GM21360 (cell line): ENCODE data around the gene KLK2.

Experiments
- ATAC-seq: cut with Tn5 transposase; IDR thresholded peaks from one replicate; pipeline ENCODE4 v1.9.1; 2021; ENCODE audit warnings: mild to moderate bottlenecking, moderate library complexity; ENCODE audit not compliant: unreplicated experiment

Gene KLK2

DNA sequence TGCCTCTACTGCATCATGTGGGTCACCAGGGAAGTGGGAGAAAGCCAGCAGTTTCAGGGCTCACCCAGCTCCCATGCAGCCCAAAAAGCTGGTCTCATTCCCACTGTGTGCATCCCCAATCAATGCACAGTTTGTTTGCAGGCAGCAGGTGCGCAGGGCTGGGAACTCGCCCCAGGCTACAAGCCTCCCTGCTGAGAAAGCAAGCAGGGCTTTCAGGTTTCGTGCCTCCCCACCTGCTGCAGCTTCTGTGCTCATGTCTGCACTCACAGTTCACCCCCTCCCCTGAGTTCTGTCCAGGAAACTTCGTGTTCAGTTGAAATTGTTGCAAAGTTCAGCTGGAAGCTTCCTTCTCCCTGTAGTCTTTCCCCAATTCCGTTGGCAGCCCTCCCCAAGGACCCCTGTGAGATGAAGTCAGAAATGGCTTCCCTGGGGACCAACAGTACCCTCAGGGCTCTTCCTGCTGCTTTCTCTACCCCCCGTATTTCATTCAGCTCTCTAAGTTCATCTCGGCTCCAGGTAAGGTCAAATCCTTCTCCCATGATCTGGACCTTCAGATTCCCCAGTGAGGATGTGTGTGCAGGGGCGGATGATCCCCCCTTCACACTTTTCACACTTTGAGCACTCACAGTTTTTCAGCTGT is 28.8 kb upstream of the KLK2 start:
- no peak for ATAC-seq

DNA sequence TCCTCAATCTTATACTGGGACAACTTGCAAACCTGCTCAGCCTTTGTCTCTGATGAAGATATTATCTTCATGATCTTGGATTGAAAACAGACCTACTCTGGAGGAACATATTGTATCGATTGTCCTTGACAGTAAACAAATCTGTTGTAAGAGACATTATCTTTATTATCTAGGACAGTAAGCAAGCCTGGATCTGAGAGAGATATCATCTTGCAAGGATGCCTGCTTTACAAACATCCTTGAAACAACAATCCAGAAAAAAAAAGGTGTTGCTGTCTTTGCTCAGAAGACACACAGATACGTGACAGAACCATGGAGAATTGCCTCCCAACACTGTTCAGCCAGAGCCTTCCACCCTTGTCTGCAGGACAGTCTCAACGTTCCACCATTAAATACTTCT is 22.5 kb upstream of the KLK2 start:
- no peak for ATAC-seq

DNA sequence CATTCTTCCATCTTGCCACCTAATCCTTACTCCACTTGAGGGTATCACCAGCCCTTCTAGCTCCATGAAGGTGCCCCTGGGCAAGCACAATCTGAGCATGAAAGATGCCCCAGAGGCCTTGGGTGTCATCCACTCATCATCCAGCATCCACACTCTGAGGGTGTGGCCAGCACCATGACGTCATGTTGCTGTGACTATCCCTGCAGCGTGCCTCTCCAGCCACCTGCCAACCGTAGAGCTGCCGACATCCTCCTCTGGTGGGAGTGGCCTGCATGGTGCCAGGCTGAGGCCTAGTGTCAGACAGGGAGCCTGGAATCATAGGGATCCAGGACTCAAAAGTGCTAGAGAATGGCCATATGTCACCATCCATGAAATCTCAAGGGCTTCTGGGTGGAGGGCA is 21.6 kb upstream of the KLK2 start:
- ATAC-seq = no peak

DNA sequence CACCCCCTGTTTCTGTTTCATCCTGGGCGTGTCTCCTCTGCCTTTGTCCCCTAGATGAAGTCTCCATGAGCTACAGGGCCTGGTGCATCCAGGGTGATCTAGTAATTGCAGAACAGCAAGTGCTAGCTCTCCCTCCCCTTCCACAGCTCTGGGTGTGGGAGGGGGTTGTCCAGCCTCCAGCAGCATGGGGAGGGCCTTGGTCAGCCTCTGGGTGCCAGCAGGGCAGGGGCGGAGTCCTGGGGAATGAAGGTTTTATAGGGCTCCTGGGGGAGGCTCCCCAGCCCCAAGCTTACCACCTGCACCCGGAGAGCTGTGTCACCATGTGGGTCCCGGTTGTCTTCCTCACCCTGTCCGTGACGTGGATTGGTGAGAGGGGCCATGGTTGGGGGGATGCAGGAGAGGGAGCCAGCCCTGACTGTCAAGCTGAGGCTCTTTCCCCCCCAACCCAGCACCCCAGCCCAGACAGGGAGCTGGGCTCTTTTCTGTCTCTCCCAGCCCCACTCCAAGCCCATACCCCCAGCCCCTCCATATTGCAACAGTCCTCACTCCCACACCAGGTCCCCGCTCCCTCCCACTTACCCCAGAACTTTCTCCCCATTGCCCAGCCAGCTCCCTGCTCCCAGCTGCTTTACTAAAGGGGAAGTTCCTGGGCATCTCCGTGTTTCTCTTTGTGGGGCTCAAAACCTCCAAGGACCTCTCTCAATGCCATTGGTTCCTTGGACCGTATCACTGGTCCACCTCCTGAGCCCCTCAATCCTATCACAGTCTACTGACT is 18.4 kb upstream of the KLK2 start, which contains the start of gene KLK3:
KLK3 (plus strand) TSS at position 280 of the 775 bp plus-strand sequence; CDS start at position 321, 41 bp downstream.
- ATAC-seq = no peak

DNA sequence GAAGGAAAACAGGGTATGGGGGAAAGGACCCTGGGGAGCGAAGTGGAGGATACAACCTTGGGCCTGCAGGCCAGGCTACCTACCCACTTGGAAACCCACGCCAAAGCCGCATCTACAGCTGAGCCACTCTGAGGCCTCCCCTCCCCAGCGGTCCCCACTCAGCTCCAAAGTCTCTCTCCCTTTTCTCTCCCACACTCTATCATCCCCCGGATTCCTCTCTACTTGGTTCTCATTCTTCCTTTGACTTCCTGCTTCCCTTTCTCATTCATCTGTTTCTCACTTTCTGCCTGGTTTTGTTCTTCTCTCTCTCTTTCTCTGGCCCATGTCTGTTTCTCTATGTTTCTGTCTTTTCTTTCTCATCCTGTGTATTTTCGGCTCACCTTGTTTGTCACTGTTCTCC is 15.9 kb upstream of the KLK2 start:
- no peak for ATAC-seq

DNA sequence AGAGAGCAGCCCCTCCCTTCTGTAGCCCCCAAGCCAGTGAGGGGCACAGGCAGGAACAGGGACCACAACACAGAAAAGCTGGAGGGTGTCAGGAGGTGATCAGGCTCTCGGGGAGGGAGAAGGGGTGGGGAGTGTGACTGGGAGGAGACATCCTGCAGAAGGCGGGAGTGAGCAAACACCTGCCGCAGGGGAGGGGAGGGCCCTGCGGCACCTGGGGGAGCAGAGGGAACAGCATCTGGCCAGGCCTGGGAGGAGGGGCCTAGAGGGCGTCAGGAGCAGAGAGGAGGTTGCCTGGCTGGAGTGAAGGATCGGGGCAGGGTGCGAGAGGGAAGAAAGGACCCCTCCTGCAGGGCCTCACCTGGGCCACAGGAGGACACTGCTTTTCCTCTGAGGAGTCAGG is 14.4 kb upstream of the KLK2 start:
- no peak for ATAC-seq

DNA sequence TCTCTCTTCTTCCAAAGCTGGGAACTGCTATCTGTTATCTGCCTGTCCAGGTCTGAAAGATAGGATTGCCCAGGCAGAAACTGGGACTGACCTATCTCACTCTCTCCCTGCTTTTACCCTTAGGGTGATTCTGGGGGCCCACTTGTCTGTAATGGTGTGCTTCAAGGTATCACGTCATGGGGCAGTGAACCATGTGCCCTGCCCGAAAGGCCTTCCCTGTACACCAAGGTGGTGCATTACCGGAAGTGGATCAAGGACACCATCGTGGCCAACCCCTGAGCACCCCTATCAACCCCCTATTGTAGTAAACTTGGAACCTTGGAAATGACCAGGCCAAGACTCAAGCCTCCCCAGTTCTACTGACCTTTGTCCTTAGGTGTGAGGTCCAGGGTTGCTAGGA is 13.4 kb upstream of the KLK2 start:
- ATAC-seq = no peak

DNA sequence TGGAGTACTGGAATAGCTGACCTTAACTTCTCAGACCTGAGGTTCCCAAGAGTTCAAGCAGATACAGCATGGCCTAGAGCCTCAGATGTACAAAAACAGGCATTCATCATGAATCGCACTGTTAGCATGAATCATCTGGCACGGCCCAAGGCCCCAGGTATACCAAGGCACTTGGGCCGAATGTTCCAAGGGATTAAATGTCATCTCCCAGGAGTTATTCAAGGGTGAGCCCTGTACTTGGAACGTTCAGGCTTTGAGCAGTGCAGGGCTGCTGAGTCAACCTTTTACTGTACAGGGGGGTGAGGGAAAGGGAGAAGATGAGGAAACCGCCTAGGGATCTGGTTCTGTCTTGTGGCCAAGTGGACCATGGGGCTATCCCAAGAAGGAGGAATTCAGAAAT is 12.2 kb upstream of the KLK2 start:
- ATAC-seq = no peak

DNA sequence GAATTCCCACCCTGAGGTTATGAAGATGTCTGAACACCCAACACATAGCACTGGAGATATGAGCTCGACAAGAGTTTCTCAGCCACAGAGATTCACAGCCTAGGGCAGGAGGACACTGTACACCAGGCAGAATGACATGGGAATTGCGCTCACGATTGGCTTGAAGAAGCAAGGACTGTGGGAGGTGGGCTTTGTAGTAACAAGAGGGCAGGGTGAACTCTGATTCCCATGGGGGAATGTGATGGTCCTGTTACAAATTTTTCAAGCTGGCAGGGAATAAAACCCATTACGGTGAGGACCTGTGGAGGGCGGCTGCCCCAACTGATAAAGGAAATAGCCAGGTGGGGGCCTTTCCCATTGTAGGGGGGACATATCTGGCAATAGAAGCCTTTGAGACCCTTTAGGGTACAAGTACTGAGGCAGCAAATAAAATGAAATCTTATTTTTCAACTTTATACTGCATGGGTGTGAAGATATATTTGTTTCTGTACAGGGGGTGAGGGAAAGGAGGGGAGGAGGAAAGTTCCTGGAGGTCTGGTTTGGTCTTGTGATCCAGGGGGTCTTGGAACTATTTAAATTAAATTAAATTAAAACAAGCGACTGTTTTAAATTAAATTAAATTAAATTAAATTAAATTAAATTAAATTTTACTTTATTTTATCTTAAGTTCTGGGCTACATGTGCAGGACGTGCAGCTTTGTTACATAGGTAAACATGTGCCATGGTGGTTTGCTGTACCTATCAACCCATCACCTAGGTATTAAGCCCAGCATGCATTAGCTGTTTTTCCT is 11.5 kb upstream of the KLK2 start:
- ATAC-seq = no peak

DNA sequence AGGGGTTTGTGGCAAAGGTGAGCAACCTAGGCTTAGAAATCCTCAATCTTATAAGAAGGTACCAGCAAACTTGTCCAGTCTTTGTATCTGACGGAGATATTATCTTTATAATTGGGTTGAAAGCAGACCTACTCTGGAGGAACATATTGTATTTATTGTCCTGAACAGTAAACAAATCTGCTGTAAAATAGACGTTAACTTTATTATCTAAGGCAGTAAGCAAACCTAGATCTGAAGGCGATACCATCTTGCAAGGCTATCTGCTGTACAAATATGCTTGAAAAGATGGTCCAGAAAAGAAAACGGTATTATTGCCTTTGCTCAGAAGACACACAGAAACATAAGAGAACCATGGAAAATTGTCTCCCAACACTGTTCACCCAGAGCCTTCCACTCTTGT is 3.8 kb upstream of the KLK2 start:
- no peak for ATAC-seq

DNA sequence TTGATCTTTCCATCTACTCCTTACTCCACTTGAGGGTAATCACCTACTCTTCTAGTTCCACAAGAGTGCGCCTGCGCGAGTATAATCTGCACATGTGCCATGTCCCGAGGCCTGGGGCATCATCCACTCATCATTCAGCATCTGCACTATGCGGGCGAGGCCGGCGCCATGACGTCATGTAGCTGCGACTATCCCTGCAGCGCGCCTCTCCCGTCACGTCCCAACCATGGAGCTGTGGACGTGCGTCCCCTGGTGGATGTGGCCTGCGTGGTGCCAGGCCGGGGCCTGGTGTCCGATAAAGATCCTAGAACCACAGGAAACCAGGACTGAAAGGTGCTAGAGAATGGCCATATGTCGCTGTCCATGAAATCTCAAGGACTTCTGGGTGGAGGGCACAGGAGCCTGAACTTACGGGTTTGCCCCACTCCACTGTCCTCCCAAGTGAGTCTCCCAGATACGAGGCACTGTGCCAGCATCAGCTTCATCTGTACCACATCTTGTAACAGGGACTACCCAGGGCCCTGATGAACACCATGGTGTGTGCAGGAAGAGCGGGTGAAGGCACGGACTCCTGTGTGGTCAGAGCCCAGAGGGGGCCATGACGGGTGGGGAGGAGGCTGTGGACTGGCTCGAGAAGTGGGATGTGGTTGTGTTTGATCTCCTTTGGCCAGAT is 2.7 kb upstream of the KLK2 start:
- ATAC-seq = no peak

DNA sequence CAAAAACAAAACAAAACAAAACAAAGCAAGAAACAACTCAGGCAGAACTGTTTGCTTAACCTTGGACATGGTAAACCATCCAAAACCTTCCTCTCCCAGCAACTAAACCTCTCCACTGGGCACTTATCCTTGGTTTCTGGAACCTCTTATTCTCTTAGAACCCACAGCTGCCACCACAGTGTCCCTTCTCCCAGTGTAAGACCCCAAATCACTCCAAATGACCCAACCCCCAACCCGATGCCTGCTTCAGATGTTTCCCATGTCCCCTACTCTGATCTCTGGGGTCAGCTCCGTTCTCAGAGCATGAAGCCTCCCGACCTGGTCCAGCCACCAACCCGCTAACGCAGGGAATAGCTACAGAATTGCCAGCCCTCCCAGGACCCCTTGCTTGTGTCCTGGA is 972 bp downstream of the KLK2 start:
- no peak for ATAC-seq

DNA sequence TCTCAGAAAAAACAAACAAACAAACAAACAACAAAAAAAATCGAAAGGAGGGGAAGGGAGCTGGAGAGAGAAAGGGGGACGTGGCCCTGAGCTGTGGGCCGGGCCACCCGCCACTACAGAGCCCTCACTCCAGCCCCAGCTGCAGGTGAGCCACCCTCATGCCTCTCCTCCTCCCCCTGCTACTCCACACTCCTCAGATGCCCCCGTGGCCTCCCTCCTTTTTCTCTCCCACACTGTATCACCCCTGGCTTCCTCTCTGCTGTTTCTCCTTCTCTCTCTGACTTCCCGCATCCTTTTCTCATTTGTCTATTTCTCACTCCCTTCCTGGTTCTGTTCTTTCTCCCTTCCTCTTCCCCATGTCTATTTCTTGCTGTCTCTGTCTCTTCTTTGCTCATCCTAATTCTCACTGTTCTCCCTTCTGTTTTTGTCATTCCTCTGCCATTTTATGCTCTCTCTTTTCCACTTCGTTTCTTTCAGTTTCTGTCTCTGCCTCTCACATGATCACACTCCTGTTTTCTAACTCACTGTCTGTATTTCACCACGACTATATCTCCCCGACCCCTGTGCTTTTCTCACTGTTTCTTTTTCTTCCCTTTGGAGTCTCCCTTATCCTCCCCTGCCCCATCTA is 2.7 kb downstream of the KLK2 start:
- ATAC-seq = no peak

DNA sequence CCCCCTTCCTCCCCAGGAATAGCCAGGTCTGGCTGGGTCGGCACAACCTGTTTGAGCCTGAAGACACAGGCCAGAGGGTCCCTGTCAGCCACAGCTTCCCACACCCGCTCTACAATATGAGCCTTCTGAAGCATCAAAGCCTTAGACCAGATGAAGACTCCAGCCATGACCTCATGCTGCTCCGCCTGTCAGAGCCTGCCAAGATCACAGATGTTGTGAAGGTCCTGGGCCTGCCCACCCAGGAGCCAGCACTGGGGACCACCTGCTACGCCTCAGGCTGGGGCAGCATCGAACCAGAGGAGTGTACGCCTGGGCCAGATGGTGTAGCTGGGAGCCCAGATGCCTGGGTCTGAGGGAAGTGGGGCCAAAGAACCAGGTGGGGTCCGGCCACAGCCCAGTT is 3.2 kb downstream of the KLK2 start:
- ATAC-seq = no peak

DNA sequence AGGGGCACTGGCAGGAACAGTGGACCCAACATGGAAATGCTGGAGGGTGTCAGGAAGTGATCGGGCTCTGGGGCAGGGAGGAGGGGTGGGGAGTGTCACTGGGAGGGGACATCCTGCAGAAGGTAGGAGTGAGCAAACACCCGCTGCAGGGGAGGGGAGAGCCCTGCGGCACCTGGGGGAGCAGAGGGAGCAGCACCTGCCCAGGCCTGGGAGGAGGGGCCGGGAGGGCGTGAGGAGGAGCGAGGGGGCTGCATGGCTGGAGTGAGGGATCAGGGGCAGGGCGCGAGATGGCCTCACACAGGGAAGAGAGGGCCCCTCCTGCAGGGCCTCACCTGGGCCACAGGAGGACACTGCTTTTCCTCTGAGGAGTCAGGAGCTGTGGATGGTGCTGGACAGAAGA is 4.1 kb downstream of the KLK2 start:
- ATAC-seq = no peak

DNA sequence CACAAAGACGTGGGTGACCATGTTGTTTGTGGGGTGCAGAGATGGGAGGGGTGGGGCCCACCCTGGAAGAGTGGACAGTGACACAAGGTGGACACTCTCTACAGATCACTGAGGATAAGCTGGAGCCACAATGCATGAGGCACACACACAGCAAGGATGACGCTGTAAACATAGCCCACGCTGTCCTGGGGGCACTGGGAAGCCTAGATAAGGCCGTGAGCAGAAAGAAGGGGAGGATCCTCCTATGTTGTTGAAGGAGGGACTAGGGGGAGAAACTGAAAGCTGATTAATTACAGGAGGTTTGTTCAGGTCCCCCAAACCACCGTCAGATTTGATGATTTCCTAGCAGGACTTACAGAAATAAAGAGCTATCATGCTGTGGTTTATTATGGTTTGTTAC is 5.6 kb downstream of the KLK2 start:
- no peak for ATAC-seq

DNA sequence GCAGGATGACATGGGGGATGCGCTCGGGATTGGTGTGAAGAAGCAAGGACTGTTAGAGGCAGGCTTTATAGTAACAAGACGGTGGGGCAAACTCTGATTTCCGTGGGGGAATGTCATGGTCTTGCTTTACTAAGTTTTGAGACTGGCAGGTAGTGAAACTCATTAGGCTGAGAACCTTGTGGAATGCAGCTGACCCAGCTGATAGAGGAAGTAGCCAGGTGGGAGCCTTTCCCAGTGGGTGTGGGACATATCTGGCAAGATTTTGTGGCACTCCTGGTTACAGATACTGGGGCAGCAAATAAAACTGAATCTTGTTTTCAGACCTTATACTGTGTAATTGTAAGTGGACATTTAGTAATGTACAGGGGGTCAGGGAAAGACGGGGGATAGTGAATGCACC is 7.0 kb downstream of the KLK2 start:
- ATAC-seq = no peak

DNA sequence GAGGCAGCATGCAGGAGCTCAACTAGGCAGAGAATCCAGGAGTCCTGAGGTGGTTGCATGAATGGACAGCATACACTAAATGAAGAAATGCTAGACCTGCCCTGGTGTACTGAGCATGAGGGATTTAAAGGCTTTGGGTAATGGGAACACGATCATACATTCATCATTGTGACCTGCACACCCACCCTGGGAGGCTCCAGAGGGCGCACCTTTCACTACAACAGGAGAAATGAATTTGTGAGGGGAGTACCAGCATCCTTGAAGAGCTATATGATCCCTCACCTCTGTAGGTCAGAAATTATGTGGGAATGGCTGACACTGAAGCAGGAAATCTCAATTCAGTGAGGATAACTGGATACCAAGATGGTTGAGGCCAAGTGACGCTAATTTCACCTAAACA is 8.9 kb downstream of the KLK2 start:
- ATAC-seq = no peak

DNA sequence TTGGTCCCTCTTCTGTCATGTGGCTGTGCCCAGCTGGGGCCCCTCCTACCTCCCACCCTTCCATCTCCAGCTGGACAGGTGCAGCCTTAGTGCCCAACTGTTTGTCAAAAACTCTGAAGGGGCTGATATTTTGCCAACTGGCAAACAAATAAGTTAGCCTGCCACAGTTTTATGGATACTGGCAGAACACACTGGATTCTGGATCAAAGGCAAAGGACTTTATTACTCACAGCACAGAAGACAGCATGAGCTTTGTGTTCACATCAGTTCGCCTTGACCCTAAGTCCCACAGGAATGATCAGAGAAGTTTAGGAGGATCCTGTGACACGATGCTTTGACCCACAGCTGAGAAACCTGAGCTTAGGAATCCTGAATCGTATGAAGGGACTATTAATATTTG is 16.4 kb downstream of the KLK2 start:
- ATAC-seq = no peak

DNA sequence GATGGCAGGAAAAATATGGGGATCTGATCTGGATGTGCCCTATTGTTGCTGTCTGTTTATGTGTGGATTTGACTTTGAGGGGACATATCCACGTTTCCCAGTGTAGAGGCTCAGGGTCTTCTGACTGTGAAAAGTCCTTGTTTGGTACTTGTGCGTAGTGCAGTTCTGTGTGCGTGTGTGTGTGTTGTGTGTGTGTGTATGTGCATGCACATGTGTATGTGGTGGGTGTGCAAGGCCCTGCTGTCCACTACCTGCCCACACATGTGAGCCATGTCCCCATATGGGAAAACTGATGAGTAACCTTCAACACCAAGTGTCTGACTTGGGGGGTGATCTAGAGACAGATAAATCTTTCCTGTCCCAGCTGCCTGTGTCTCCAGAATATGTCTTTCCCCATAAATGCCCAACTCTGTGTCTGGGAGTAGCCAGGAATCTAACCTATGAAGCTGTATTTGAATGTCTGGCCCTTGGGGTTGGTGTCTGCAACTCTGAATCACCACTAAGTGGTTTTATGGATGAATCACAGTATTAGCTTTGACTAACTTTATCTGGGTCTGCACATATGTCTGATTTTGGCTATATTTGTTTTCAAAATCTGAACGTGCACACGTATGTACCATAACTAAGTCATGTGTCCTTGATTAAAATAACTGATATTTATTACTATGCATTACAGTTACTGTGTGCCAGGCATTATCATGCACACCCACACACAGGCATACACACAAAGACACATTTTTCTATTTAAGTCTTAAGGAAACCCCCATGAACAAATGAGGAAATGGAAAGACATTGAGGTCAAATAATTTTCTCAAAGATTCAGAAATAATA is 17.4 kb downstream of the KLK2 start:
- ATAC-seq = no peak
